ENCODE measurements around the gene ADAR.

ADAR gene

GRCh38 chr1:154557248-154557938 is 50.6 kb downstream of the ADAR start:
- no peak for DNase-seq

DNA sequence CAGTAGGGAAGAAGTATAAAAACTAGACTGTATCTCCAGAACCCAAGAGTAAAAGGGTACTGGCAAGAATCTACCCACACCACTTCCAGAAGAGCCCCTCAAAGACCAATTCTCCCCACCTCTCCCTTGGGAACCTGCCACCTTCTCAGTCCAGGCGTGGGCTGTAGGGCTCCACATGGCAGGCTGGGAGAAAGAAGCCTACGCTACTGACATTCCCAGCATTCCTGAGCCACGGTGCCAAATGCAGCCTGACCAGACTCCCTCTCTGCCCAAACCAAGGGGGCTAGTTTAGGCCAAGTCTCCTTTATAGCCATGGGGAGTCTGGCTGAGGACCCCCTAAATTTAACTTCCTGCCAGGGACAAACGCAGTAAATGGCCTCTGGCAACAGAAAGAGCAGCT is 51.6 kb downstream of the ADAR start:
- no peak for DNase-seq

DNA sequence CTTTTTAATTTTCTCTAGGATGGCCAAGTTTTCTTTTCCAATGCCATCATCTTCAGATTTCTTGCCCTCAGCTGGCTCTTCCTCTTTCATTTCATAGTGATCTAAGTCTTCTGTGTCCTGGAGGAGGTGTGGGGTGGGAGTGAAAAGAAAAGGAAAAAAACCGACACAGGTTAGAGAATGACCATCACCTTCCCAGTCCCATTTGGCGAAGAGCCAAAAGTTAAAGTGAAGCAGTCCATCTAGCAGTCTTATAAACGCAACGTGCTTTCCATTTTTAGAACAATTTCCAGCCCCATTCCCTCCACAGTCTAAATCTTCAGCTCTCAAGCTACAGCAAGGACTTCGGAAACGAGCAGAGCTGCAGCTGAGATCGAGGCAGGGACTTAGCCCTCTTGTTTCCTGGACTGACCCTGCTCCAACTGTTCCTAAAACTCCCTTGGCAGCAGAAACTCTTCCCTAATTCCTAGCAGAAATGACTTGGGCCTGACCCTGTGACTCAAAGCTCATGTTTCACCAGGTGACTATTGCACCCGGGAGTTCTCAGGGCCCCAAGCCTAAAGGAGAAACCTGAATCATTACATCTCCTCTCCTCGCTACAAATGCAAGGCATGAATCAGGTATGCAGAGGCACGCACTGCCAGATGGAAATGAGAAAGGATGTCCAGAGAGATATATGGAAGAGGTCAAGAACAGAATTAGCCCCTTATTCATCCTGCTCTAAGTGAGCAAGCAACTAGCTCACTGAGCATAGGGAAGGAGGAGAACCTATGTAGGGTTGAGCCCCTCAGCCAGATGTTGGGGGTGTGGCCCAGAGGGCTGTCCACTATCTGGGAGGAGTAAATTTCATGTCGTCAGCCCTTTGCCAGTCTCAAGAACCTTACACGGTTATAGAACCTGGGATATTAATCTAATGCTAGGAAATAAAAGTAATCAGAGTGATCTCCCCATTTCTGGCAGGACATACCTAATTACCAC is 54.6 kb downstream of the ADAR start:
- DNase-seq: no peak

DNA sequence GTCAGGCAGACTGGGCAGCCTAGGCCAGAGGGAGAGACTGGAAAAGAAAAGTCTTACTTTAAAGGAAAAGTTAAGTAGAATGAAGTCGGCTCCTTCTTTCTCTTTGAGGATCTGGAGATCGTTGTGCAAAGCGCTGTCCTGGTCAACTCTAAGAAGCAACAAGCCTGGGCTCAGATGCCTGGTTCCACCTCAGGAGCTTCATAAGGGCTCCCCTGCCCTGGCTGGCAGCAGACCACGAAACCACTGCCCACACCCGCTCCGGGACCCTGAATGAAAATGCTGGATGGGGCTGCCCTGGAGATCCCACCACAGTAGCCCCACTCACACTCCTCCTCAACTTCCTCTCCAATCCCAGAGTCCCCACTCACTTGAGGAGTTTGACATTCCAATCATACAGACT is 56.0 kb downstream of the ADAR start:
- DNase-seq: no peak

DNA sequence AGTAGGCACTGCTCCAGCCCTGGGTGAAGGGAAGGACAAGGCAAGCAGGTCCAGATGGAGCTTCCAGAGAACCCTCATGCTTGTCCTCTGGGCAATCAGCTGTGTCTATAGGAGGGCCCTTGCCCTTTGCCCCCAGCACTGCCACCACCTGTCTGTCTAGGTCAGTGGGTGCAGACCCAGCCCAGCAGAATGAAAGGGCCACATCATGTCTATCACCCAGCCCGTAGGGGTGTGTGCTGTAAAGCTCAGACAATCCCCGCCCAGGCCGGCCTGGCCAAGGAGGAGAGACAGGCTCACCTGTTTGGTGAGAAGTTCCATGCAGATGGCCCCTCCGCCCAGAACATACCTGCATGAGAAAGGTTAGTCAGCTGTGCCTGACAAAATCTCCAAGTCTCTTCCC is 56.5 kb downstream of the ADAR start:
- DNase-seq: no peak

DNA sequence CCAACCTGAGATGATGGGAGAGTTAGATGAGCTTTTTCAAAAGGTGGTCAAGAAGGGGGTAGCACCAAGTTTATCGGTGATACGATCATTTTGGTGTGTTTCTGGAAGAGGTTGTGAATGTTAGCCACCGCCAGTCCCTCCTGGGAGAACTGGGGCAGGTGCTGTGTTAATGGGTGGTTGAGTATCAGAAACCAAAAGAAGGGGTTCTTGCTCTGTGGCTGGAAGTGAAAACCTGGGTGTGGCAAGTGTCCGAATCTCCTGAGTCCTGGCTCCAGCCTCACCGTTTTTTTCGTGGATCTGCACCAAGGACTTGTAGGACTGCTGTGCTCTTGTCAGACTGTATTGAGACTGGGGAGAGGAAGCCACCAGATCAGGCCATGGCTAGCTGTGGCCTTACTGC is 57.3 kb downstream of the ADAR start:
- DNase-seq: no peak

- no peak for DNase-seq
Observed at GRCh38 chr1:154550070-154550469, 57.9 kb downstream of the ADAR start.

GRCh38 chr1:154549202-154549770 is 58.7 kb downstream of the ADAR start:
- no peak for DNase-seq

DNA sequence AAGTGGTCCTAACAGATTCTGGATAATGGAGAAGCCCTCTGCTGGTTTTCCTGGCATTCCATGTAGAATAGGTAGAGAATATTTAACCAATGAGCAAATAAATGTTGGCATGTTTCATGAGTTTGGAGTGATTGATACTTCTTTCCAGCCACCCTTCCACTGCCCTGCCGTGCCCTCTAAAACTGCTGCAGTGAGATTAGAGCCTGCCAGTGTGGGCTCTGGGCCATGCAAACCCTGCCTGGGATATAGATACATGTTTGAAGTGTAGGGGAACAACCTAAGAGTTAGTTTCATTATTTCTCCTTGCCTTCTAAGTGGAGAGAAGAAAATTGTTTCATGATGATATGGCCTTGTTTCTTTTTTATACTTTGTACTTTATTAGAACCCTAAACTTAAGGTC is 60.0 kb downstream of the ADAR start:
- DNase-seq: no peak

DNA sequence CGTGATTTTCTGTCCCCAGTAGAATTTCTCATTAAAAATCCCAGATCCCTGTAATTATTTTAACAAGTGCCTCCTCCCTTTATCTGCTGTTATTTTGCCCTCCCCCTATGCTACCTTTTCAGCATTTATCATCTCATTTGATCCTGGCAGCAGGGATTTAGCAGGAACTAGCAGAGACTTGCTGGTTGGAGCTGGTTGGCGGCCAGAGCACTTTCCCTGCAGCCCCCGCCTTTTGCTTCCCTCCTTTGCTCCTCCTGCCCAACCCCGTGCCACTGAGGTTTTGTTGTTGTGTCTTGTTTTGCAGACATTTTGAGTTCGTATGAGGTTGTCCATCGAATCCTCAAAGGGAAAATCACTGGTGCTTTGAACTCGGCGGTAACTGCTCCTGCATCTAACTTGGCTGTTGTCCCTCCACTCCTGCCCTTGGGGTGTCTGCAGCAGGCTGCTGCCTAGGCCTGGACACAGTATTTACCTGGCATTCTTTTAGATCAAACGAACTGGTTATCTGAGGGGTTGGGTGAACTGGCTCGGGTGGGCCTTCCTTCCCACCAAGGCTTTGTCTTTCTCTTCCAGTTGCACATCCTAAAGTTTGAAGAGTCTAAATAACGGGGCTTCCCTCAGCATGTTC is 60.8 kb downstream of the ADAR start:
- DNase-seq: no peak

DNA sequence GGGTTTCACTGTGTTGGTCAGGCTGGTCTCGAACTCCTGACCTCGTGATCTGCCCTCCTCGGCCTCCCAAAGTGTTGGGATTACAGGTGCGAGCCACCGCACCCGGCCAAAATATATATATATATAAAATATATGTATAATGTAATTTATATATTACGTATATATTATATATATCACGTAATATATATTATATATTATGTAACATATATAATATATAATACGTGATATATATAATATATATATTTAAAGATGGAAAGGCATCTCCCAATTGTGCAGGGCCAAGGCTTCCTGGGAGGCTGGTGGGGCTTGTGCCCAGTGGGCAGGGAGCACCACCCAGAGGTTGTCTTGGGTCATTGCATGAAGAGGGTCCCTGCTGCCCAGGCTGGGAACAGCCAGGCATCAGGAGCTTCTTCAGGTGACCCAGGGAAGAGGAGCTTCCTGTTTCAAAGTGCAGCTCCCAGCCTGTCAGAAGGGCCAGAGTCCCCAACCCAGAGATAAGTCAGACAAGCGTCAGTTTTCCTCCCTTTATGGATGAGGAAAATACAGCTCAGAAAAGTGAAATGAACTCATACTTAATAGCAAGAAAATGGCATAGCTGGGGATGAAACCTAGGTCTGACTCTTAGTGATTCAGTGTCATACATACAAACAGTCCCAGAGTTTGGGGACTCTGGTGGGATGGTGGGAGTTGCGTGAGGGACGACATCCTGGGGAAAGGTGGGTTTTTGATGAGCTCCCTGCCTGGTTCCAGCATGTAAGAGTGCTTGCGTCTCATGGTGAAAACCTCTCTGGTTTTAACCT is 61.5 kb downstream of the ADAR start:
- DNase-seq: peak in 1 of 2 experiments; percentile 37

DNA sequence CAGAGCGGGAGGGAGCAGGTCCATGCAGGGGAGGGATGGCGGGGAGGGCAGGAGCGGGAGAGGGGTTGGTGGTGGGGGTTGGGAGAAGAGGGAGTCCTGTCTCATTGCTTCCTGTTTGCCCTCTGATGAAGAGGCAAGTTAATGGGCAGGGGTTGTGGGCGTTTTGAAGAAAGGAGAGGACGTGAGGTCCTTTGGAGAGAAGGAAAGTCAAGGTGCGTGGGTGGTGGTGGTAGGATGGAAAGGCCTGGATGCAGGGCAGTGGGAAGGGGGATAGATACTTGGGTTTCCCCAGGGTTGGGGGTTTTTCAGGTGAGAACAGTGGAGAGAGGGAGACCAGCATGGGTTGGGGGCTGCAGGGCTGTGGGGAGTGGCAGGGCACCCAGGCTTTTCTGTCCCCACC is 66.8 kb downstream of the ADAR start:
- no peak for DNase-seq

- no peak for DNase-seq
Observed at GRCh38 chr1:154539486-154540483, 68.2 kb downstream of the ADAR start.

DNA sequence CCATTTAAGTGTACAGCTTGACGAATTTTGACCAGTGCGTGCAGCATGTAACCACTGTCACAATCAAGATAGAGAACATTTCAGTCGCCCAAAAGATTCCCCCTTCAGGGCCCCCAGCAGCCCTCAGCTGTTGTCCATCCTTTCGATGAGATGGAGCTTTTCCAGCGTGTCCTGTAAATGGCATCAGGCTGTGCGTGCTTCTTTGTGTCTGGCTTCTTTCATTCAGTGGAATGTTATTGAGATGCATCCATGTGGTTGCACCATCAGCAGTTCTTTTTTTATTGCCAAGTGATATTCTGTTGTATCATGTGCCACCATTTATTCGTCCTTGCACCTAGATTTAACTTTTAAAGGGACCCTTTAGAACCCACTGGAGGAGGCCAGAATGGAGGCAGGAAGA is 71.4 kb downstream of the ADAR start:
- DNase-seq: no peak

DNA sequence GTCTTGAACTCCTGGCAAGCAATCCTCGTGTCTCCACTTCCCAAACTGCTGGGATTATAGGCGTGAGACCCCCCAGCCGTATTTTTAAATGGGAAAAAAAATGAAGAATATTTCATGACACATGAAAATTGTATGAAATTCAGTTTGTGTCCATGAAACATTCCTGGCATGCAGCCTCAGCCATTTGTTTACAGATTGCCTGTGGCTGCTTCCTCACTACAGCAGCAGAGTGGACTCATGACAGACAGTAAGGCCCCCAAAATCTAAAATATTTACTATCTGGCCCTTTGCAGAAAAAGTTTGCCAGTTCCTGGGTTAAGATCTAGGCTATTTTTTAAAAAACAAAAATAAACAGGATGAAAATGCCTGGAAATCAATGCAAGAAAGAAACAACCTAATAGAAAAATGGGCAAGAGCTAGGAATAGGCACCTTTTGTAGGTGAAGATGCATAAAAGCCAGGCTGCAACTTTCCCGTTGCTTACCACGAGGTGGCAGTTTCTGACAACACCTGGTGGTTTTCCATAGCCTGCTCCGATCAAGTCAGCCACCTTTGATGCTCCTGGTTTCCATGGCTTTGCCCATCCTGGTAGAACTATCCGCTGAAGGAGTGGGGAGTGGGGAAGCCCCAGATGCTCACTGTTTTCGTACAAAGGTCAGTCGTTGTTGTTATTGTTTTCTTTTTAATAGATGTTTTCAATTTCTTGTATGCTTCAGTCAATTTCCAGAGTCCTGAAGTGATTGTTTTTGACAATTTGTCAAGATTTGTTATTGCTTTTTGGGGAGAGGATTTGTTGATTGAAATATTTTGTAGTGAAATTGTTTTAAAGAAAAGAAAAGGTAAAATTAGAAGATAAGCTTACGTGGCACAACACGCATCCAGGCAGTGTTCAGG is 73.8 kb downstream of the ADAR start:
- DNase-seq: peak in 1 of 2 experiments; percentile 59
